Right renal pelvis (tissue), 4 donors: Measurements from ENCODE around the gene PEX5L. TPM values are rescaled to one million over a fixed set of nuclear protein-coding genes. Genes with fewer than 3 reads are reported as not detected.
A peak's percentile ranks its signal among the peaks of the same experiment; 100 is the strongest.

Experiments
- DNase-seq, 4 donors: peaks; one replicate each; pipeline ENCODE4 v3.0.0-alpha.2; 2013; ENCODE audit warnings: low read depth in 4 of 4, low spot score in 3 of 4, missing footprints in 1 of 4
- polyA plus RNA-seq, 4 donors: library from polyadenylated mRNA; unstranded; fragments of 120-200 nt; gene quantifications; one replicate each; pipeline ENCODE4 v1.2.1, GENCODE V29; 2013; ENCODE audit not compliant: insufficient read length in 4 of 4

The PEX5L gene
- polyA plus RNA-seq, 4 donors, result 0.30 to 0.79 (median 0.61) TPM

DNA sequence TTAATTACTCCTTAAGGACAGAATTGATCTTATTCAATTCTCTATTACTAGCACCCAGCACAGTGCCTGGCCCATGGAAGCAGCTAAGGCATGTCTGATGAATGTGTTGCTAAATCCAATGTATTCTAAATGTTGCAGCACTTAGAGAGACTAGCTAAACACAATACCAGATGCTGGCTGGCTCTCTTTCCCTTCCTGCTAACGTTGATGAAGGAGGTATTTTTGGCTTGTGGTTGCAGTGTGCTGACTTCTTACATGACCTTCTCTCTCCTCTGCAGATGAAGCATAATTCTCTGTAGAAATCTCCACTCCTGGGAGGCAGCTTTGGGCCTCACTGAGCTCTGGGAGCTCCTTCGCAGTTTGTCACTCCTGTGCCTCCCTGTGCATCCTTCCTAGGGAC is 183.6 kb downstream of the PEX5L start:
- no peak for DNase-seq

DNA sequence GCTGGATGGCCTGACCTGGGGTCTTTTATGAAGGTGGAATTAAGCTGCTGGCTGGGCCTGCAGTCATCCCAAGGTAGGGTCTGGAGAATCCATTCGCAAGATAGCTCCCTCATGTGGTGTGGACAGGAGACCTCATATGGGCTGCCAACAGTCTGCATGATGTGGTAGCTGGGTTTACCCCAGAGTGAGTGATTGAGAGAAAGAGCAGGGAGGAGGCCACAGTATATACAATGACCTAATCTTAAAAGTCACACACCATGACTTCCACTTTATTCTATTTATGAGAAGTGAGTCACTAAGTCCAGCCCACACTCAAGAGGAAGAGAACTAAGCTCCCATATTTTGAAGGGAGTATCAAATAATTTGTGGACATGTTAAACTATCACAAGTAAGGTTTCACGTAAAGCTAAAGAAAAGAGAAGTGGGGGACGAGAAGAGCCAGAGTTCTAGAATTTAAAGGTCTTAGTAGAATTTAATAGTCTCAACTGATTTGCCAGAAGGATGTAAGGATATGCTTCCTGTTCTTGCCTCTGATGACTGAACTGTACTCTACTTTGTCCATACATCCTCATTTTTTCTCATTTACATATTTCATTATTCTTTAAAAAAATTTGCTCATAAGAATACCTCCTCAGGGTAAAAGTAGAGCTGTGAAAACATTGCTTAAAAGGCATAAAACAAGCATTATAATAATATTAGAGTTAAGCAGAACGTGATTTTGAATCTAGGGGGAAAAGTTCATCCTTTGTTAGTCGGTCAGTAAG is 184.4 kb downstream of the PEX5L start:
- DNase-seq, result no peak

DNA sequence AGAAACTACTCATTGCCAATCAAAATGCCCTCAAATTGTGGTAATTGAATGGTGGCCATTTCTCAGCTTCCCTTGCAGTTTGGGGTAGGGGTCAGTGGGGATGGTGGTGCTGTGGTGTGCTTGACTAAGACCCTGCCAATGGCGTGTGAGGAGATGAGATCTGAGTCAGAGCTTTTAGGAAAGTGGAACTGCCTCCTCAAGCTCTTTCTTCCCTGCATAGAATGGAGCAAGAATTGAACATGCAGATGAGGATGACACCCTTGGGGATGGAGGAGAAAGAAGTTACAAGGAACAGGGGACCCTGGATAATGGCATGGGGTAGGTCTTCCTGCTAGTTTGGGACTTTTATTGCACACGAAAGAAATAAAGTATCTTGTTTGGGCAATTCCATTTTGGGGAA is 188.0 kb downstream of the PEX5L start:
- no peak for DNase-seq

DNA sequence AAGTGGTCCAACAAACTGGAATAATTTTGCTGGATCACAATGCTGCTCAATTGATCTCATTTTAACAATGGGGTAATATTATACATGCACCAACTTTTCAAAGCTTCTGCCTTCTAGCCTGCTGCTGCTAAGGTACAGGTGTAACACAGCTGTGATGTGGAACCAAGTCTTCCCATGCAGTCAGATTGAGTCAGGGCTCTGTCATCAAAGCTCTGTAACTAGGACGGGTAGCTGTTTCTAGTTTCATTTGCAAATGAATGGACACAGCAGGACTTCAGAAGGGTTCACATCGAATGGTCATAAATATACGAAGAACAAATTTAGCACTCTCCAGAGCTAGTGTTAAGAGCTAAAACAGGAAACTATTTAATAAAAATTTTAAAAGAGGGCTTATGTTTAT is 194.7 kb downstream of the PEX5L start:
- DNase-seq, result no peak

DNA sequence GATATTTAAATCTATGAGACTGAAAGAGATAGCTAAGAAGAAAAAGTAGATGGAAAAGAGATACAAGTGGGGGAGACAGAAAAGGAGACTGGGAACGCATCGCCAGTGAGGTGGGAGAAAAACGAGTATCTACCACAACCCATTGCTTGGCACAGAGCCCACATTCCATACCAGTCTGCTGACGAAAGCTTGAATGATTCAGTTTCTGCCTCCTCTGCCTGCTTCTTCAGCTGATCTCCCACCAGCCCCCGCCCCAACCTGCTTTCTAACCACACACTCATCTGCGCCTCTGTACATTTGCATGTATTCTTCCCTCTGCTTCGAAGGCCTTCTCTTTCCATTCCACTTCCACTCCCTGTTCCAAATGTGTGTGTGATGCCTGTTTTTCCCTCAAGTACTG is 195.8 kb downstream of the PEX5L start:
- DNase-seq, result no peak

DNA sequence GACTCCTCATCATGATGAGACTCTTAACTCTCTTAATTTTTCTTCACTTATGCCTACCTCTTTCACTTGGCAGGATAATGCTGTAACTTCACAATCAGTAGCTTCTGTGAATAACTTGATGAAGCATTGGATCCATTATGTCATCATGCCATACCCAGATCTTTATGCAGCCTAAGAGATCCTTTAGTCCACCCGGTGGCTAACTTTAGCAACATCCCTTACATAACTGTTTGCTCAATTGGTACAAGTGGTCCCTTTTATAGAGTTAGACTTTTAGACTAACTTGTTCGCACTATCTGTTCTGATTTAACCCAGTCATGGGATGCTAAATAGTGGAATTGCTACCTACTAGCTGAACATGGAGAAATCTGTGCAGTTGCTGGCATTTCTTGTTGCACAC is 199.4 kb downstream of the PEX5L start:
- no peak for DNase-seq

DNA sequence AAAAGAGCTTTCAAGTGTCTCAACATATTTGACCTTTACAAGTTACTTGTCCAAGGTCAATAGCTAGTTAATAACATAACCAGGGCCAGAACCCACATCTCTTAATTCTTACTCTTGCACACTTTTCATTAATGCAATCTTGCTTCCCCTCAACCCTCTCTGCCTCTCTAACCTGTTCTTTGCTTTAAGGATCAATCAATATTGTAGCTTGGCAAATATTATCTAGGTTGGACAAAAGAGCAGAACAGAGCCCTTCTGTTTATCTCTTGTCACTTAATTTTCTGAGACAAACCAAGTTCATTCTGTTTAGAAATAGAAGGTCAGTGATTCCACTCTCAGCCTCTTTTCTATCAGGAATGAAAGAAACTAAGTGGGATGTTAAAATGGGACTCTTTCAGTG is 203.4 kb downstream of the PEX5L start:
- no peak for DNase-seq

DNA sequence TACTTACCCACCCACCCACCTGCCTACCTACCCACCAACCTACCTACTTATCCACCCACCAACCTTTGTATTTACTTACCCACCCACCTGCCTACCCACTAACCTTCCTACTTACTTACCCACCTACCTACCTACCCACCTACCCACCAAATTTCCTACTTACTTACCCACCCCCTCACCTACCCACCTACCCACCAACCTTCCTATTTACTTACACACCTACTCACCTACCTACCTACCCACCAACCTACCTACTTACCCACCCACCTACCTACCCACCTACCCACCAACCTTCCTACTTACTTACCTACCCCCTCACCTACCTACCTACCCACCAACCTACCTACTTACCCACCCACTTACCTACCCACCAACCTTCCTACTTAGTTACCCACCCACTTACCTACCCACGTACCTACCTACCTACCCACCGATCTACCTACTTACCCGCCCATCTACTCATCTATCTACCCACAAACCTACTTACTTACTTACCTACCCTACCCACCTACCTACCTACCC is 204.3 kb downstream of the PEX5L start:
- DNase-seq, result no peak

DNA sequence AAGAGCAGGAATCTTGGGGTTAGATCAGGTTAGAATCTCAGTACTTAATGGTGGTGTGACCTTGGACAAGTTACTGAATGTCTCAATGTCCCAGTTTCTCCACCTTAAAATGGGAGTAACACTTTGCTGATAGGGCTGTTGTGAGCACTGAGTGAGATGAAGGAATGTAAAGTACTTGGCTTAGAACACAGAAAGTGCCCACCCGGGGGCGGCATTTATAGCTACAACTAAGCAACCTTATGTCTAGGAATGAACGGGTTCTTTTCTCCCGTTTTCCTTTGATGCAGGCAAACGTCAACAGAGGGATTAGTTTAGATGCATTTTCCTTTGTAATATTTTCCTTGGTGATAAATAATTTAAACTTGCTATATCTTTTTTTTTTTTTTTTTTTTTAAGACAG is 207.3 kb downstream of the PEX5L start:
- no peak for DNase-seq

DNA sequence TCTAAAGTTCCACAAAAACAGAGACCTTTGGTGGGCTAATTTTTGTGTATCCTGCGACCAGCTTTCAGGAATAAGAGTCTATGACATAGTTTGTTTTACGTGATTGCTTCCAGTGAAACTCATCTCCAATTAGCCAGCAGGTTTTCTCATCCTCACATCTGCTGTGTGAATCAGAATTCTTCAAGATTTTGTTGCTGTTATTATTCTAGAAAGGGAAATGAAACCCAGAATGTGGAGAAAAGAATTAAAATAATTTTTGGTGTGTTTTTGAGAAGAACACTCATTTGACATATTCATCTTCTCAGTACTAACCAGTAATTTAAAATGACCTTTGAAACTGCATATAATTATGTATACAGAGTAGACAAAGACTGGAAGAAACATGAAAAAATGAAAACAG is 208.0 kb downstream of the PEX5L start:
- DNase-seq, result no peak

DNA sequence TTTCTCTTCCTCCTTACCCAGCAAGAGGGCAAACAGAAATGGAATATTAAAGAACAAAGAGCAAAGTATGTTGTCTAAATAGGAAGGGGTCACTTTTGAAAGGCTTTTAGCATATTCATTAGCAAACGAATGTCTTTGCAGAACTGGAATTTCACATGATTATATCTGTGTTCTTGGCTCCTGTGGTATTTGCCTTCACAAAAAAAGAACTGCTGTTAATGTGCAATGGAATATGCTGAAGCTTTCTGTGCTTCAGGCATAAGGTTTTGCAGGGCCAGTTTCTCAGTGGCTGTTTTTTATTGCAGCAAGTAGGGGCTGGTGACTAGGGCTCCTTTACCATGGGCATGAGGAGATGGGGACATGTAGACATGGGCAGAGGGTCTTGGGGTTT is 210.5 kb downstream of the PEX5L start:
- DNase-seq, result no peak

DNA sequence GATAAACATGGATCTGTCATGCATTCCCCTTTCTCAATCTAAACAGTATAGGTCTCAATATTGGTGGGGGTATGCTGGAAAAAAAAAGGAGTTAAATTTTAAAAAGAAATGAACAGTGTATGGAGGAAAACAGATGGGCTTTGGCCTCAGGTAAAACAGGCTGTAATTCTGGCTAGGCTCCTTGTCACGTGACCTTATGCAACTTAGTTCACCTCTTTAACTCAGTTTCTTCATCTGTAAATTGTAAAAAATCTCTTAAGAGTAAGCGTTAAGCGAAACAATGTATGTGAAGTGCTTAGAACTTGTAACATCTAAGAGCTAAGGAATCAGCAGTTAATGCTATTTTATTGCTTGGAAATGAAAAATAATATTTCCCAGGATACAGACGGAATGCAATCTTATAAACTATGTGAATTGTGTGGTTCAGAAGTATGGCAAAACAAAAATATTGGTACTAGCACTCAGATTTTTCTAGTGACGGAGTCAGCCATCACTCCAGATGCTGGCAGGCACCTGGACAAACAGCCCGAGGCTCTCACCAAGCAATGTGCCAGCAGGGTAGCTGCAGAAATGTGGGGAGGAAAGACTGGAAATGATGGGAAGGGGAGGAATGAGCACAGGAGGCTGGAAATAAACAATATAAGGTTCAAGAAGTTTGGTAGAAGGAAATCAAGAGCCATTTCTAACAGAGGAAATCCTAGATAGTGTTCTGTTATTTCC is 211.1 kb downstream of the PEX5L start:
- no peak for DNase-seq

DNA sequence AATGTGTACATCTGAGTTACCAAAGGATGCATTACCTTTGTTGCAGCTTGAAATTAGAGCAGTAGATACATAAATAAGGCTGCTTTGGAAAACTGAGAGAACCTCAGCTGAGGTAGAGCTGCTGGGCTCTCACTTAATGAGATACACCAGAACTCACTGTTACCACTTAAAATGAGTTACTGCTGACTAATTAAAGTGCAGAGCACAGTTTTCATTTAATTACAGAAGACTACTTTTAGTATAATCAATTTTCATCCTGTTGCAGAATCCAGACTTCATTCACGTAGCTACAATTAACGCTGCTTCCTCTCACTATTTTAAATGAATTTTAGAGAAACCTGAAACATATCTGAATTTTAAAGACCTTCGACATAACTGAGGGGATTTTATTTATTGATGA is 214.4 kb downstream of the PEX5L start:
- no peak for DNase-seq

DNA sequence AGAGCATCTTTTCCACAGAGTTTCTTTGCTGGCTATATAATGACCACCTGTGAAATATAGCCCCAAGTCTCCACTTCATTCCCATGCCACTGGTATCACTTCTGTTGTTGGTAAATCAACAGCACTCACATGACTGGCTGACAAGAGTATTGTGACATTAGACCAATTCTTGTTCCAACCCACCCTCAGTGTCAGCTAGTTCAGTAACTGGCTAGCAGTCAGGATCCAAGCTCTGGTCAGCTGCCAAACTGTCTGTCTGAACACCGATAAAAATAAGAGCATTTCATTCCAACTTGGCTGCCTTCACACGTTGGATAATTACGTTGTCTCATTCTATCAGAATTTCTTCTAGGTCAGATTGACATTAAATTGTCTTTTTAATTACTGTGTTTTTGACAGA is 217.4 kb downstream of the PEX5L start:
- no peak for DNase-seq

DNA sequence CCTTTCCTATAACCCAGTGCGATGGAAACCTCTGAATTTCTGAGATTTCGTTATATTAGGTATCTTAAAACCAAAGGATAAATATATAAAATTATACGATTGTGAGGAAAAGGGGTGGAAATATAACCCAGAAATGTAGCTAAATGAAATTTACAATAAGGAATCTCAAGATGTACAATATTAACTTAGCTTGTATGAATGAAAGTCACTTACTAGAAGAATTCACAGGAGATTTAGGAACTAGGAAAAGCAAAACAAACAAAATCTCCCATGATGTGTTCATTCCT is 224.7 kb downstream of the PEX5L start:
- no peak for DNase-seq

DNA sequence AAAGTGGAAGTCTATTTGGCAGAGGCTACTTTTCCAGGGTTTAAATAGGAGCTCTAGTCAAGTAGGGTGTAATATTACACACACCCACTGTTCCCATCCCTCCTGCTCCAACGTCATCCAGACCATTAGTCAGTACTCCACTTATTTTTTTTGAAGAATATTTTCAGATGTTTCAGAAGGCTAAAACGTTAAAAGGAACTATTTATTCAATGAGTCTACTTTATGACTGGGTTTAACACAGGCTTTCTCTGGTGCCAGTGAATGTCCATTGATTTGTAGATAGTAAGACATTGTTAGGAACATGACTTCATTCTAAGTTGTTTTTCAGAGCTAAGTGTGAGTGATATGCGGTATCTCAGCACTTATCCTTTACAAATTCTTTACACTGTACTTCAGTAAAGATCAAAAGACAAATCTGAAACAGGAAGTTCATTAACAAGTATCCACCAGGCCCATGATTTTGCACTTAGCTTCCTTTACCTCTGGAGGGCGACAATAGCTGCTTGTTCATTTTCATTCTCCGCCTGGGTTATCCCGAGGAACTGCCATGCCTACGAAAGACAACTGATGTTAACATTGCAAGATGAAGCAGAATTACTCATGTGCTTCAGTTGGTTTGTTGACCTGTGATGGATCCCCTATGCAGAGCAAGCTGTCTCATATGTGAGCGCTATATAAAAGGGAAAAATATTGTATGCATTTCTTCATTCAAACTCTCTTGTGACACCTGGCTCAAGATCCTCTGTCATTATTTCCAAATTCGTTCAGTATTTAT is 225.2 kb downstream of the PEX5L start:
- peak; percentile 27 to 44 (median 39) for DNase-seq

DNA sequence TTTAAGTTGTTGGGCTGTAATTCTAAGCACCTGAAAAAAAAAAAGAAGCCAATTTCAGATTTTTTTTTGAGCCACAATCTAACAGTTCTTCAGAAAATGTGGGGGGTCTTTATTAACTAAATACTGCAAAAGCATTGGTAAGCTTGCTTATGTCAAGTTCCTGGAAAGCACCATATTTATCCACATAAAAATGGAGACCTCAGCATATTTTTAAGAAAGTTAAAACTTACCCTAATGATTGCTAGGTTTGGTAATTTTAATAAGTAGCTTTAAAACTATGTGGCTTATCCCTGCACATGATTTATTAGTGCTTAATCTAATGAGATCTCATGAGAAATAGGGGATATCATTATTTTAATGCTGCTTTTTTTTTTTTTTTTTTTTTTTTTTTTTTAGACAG is 227.1 kb downstream of the PEX5L start:
- no peak for DNase-seq

DNA sequence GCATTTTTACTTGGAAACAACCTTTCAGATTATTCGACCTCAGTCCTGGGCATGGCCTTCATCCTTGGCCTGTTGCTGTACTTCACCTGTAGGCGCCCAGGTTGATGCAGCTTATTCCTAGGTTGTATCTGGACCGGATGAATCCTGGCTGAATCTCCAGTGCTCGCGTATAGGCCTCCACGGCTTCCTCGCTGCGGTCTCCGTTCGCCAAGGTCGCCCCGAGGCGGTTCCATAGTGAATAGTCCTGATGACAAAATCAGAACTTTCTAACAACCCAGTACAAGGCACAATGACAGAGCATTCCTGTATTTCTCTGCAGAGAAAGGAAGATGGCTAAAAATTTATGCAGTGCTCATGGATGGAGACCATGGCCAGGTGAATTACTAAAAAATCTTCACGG is 229.1 kb downstream of the PEX5L start:
- DNase-seq, result no peak

DNA sequence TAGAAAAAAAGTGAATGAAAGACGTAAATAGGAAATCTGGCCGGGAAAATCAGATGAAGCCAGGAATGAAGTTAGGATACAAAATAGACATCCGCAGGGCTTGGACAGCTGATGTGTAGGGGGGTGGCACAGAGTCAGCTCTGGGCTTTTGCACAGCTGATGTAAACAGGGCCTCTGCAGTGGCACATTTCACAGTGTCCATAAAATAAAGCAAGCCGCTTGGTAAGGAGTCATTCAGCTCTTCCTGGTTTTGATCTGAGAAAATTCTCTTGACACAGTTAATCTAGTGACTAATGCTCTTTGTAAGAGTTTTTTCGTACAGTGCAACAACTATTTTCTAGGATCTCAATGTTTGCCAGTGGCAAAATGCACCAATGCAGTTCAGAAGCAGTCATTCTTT is 230.6 kb downstream of the PEX5L start:
- no peak for DNase-seq

DNA sequence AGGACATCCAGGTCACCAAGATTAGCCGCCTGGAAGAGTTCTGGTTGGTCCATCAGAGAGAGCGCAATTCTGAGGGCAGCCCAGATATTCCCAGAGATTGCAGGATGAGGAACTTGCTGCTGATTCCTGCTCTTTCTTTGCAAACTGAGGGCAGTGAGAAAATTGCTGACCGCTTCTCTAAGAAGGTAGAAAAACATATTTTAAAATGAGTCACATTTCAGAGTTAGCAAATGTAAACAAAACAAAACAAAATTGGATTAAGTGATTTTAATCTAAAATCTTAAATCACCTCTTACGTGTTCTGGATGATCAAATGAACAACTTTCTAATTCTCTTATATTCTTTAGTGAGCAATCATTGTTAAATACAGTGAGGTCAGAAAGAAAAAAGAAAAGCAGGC is 234.9 kb downstream of the PEX5L start:
- DNase-seq, result no peak

DNA sequence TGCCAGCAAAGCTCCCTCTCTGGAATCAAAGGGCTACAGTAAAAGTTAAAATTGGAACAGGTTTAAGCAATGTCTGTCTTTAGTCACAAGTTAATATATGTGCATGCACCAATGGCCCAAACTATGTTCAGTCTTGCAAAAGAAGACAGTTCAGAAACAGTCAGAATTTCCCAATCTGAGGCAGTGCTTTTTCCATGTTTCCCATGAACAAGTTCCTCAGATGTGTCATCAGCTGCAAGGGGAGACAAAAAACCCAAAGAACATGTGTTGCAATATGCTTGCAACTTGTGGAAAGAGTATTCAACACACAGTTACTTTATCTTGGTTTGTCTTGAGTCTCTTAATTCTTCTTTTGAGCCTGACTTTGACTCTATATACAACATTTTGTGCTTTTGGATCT is 235.5 kb downstream of the PEX5L start:
- no peak for DNase-seq

DNA sequence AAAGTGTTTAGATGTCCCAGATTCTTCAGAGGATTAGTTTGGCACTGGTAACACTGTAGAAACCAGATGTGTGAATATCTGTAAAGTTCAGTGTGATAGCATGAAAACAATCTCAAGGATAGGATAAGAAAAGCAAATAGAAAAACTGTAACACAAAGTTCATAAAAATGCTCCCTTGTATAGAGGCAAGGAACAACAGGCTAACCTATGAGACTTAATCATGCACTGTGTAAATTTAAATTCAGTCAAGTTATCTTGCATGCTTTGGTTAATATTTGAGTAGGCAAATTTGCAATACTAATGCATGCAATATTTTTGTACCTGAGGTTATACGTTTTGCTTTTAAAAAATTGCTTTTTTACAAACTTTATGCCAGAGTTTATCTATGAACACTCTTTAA is 239.5 kb downstream of the PEX5L start:
- no peak for DNase-seq
